NCI-H524 treated with DMSO at 0.1 percent for 48 hours (cell line): ENCODE measurements around the gene KMT2A.

Experiments
- DNase-seq: peaks from one replicate; lab custom pipeline; 2025; lab: John Stamatoyannopoulos, UW

Gene KMT2A

DNA sequence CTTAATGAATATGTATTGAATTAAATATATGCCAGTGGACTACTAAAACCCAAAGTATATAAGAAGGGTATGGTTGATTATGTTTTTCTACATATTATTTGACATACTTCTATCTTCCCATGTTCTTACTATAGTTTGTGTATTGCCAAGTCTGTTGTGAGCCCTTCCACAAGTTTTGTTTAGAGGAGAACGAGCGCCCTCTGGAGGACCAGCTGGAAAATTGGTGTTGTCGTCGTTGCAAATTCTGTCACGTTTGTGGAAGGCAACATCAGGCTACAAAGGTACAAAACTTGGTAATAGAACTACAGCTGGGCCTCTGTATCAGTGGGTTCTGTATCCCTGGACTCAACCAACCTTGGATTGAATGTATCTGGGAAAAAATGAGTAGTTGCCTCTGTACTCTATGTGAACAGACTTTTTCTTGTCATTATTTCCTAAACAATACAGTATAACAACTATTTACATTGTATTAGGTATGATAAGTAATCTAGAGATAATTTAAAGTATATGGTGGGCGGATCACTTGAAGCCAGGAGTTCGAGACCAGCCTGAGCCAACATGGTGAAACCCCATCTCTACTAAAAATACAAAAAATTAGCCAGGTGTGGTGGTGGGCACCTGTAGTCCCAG, 52.3 kb downstream of the KMT2A start:
- no peak for DNase-seq

DNA sequence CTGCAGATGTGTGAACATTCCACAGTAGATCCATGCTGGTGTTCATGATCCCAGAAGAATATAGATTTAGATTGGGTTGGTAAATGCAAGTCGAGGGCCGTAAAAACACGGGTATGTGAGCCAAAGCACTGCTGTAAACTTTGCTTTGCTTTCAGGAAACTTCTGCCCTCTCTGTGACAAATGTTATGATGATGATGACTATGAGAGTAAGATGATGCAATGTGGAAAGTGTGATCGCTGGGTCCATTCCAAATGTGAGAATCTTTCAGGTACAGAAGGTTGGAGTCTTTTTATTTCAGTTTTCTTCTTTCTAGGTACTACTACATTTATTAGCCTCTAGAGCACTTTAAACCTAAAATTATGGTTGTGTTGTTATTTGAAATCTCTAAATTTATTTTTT, 54.7 kb downstream of the KMT2A start:
- DNase-seq: no peak

DNA sequence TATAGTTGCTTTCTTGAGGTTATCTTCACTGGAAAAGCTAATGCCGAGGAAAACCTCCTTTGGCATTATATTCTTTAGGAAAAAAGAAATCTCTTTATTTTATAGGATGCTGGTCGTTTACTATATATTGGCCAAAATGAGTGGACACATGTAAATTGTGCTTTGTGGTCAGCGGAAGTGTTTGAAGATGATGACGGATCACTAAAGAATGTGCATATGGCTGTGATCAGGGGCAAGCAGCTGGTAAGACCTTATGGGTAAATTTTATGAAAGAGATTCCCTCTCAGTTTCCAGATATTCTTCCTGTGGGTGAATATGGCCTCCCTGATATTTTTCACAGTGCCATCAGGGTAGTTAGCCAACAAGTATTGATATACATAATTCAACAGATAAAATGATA, 61.5 kb downstream of the KMT2A start:
- no peak for DNase-seq

DNA sequence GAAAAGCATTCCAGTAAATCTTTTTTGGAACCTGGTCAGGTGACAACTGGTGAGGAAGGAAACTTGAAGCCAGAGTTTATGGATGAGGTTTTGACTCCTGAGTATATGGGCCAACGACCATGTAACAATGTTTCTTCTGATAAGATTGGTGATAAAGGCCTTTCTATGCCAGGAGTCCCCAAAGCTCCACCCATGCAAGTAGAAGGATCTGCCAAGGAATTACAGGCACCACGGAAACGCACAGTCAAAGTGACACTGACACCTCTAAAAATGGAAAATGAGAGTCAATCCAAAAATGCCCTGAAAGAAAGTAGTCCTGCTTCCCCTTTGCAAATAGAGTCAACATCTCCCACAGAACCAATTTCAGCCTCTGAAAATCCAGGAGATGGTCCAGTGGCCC, 66.9 kb downstream of the KMT2A start:
- DNase-seq: no peak

DNA sequence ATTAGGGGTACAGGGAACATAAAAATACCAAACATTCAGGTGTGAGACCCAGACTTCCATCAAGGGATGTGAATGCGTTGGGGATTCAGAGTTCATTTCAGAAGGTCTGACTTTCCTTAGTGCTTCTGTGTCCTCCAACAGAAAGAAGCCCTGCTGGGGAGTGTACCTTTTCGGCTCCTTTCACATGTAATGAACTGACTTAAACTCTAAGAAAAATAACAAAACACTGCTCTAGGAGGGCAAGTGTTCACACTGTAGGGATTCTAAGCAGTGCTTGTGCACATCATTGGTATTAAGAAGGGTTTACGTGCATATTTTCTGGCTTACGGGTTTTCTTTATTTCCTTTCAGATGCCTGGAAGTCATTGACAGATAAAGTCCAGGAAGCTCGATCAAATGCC, 75.3 kb downstream of the KMT2A start:
- no peak for DNase-seq

DNA sequence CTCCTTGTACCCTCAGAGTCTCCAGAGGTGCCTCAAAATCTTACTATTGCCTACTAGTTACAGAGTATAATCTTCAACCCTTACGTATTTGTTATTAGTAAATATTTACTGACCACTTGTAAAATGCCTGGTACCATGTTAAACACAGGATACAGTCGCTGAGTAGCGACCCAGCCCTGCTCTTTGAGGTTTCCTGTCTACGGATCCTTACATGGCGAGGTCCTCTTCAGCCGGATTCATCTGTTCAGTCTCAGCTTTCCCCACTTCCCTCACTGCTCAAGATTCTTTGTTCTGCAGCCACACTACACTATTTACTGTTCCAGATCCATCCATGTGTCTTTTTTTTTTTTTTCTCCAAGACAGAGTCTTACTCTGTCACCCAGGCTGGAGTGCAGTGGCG, 77.8 kb downstream of the KMT2A start:
- no peak for DNase-seq

DNA sequence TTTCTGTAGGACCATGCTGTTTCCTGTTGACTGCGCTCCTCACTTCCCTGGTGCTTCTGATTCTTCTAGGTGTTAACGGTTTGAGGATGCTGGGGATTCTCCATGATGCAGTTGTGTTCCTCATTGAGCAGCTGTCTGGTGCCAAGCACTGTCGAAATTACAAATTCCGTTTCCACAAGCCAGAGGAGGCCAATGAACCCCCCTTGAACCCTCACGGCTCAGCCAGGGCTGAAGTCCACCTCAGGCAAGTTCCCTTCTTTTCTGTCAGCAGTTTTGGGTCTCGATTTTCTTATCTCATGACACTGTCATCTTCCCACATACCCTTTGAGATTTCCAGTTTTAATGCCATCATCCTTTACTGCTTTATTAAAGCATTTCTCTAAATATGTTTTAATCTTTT, 83.3 kb downstream of the KMT2A start:
- no peak for DNase-seq

DNA sequence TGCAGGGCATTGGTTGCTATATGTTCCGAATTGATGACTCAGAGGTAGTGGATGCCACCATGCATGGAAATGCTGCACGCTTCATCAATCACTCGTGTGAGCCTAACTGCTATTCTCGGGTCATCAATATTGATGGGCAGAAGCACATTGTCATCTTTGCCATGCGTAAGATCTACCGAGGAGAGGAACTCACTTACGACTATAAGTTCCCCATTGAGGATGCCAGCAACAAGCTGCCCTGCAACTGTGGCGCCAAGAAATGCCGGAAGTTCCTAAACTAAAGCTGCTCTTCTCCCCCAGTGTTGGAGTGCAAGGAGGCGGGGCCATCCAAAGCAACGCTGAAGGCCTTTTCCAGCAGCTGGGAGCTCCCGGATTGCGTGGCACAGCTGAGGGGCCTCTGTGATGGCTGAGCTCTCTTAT, 85.6 kb downstream of the KMT2A start:
- DNase-seq: no peak

DNA sequence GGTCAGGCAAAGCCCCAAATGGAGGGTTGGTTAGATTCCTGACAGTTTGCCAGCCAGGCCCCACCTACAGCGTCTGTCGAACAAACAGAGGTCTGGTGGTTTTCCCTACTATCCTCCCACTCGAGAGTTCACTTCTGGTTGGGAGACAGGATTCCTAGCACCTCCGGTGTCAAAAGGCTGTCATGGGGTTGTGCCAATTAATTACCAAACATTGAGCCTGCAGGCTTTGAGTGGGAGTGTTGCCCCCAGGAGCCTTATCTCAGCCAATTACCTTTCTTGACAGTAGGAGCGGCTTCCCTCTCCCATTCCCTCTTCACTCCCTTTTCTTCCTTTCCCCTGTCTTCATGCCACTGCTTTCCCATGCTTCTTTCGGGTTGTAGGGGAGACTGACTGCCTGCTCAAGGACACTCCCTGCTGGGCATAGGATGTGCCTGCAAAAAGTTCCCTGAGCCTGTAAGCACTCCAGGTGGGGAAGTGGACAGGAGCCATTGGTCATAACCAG, 86.3 kb downstream of the KMT2A start:
- no peak for DNase-seq

DNA sequence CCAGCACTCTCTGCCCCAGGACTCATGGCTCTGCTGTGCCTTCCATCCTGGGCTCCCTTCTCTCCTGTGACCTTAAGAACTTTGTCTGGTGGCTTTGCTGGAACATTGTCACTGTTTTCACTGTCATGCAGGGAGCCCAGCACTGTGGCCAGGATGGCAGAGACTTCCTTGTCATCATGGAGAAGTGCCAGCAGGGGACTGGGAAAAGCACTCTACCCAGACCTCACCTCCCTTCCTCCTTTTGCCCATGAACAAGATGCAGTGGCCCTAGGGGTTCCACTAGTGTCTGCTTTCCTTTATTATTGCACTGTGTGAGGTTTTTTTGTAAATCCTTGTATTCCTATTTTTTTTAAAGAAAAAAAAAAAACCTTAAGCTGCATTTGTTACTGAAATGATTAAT, 88.1 kb downstream of the KMT2A start:
- DNase-seq: no peak

DNA sequence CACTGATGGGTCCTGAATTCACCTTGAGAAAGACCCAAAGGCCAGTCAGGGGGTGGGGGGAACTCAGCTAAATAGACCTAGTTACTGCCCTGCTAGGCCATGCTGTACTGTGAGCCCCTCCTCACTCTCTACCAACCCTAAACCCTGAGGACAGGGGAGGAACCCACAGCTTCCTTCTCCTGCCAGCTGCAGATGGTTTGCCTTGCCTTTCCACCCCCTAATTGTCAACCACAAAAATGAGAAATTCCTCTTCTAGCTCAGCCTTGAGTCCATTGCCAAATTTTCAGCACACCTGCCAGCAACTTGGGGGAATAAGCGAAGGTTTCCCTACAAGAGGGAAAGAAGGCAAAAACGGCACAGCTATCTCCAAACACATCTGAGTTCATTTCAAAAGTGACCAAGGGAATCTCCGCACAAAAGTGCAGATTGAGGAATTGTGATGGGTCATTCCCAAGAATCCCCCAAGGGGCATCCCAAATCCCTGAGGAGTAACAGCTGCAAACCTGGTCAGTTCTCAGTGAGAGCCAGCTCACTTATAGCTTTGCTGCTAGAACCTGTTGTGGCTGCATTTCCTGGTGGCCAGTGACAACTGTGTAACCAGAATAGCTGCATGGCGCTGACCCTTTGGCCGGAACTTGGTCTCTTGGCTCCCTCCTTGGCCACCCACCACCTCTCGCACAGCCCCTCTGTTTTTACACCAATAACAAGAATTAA, 88.6 kb downstream of the KMT2A start:
- no peak for DNase-seq

DNA sequence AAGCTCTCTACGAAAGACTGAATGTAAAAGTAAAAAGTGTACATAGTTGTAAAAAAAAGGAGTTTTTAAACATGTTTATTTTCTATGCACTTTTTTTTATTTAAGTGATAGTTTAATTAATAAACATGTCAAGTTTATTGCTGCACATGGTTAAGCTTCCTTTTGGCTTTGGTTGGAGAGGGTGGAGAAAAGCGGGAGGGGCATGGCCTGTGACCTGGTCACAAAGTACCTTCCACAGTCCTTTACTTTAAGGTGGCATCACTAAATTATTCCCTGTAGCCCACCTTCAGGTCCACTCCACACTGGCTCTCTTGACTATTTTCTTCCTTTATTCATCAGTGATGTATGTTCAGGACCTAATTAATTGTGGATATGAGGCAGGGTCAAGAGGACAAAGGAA, 90.4 kb downstream of the KMT2A start:
- no peak for DNase-seq

DNA sequence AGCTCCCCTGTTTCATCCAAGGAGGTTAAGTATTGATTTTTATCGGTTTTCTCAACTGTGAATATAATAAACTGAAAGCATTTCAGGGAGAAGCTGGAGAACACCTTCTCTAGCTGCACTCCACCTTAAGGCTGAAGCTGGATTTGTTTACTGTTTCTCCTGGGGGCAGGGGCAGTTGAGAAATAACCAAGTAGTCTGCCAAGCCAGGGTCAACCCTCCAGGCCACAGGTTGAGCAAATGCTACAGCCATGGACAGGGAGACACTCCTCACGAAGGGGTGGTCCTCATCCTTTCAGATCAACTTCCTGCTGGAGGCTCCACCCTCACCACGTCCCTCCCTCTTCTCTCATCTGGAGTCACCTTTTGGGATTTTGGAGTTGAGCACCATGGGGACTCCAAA, 90.8 kb downstream of the KMT2A start, which contains the start of gene TTC36:
Gene TTC36 (plus strand): TSS at position 366 of the 400 bp plus-strand sequence. CDS start 21 bp downstream, at position 387.
- no peak for DNase-seq

DNA sequence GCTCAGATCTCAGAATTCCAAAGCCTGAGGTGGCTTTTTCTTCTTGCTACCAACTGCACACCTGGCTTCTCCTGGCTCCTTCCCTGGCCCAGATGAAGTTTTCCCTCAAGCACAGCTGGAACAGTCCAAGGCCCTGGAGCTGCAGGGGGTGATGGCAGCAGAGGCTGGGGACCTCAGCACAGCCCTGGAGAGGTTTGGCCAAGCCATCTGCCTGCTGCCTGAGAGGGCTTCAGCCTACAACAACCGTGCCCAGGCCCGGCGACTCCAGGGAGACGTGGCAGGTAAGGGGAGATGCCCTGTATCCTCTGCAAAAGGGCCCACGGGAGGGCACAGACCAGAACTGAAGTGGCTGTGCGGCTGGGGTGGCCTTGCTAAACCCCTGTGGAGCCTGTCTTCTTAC, 92.2 kb downstream of the KMT2A start:
- DNase-seq: no peak

DNA sequence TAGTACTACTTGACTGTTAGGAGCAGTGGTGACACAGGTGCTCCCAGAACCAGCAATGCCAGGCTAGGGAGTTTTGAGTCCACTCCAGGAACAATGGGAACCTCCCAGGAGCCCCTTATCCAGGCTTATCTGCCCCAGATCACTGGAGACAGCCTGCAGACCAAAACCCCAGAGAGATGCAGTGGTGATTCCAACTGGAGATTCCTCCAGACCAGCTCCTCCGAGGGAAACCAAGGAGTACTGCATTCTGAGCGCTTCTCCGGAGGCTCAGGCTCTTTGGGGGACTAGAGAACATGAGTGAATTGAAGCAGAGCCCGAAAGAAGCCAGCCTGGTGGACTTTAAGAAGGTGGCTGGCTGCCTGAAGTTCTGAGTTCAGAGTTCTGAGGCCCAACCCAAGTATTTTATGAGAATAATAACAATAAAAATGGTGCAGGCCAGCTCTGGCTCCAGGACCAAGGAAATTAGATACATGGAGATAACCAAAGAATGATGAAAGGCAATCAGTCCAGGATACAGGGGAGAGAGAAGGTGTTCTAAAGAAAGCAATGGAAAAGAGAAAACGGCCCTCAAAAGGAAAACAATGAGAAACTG, 93.4 kb downstream of the KMT2A start:
- no peak for DNase-seq

DNA sequence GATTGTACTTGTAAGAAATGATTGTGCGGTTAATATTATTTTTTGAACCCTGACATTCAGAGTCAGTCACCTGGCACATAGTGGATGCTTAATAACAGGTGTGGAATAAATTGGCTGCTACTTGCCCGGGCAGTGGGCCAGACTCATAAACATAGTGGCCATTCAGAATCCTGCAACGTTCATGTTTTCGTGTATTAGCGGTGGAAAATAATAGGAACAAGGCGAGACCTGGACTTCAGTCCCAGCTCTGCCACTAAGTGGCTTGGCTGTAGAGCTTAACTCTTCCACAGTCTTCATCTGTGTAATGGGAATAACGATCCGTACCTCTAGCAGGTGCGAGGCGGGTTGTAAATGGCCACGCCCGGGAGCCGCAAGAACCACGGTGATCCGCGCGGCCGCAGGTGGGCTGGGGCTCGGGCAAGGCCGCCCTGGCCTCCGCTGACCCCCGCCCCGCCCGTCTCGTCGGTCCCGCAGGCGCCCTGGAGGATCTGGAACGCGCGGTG, 93.9 kb downstream of the KMT2A start:
- DNase-seq: no peak

DNA sequence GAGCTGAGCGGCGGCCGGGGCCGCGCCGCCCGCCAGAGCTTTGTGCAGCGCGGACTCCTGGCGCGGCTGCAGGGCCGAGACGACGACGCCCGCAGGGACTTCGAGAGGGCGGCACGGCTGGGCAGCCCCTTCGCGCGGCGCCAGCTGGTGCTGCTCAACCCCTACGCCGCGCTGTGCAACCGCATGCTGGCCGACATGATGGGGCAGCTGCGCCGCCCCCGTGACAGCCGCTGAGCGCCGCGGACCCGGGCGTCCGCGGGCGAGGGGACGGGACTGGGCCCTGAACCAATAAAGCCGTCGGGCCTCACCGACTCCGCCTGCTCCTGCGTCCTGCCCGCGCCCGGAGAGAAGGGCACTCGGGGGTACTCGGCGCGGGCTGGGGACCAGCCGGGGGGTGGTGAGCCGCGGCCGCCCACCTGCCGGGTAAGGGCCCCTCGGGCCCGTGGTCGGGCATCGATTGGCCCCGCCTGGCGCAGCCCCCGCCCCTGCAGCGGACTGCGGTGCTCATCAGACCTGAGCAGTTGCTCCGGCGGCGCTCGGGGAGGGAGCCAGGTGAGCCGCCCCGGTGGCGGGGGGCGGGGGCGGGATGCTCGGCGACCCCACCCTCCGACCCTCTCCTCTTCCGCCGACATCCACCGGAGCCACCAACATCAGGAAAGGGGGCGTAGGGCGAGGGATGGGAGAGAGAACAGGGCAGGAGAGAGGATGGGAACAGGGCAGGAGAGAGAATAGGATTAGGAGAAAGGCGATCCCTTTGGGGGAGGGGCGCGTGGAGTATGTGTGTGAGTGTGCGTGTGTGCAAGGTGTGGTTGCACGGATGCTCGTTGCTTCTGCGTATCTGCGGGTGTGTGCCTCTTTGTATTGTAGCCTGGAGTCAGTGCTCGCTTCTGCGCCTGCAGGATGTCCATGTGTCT, 94.6 kb downstream of the KMT2A start, which contains the start of gene TMEM25:
Gene TMEM25 (plus strand): TSS at position 510 of the 914 bp plus-strand sequence. CDS start 610 bp downstream, outside the sequence.
- DNase-seq: no peak

DNA sequence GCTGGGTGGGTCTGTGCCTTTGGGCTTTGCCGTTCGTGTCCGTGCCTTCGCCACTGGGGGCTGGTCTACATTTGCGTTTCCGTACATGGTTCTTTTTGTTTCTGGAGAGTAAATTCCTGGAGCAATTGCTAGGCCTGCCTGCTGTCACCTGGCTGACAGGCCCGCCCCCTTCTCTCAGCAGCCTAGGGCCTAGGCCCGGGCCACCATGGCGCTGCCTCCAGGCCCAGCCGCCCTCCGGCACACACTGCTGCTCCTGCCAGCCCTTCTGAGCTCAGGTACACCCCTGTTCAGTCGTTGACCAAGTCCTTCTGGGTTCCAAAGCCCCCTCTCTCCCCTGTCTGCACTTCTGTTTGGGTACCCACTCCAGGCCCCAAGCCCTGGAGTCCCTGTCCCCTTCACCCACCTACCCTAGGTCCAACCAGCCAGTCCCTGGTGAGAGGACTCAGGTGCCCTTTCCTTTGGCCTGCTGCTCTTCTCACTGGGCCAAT, 95.3 kb downstream of the KMT2A start:
- DNase-seq: no peak

DNA sequence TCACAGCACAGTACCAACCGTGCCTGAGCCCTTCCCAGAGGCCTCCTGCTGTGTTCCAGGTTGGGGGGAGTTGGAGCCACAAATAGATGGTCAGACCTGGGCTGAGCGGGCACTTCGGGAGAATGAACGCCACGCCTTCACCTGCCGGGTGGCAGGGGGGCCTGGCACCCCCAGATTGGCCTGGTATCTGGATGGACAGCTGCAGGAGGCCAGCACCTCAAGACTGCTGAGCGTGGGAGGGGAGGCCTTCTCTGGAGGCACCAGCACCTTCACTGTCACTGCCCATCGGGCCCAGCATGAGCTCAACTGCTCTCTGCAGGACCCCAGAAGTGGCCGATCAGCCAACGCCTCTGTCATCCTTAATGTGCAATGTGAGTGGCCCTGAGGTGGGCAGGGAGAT, 95.8 kb downstream of the KMT2A start:
- DNase-seq: no peak

DNA sequence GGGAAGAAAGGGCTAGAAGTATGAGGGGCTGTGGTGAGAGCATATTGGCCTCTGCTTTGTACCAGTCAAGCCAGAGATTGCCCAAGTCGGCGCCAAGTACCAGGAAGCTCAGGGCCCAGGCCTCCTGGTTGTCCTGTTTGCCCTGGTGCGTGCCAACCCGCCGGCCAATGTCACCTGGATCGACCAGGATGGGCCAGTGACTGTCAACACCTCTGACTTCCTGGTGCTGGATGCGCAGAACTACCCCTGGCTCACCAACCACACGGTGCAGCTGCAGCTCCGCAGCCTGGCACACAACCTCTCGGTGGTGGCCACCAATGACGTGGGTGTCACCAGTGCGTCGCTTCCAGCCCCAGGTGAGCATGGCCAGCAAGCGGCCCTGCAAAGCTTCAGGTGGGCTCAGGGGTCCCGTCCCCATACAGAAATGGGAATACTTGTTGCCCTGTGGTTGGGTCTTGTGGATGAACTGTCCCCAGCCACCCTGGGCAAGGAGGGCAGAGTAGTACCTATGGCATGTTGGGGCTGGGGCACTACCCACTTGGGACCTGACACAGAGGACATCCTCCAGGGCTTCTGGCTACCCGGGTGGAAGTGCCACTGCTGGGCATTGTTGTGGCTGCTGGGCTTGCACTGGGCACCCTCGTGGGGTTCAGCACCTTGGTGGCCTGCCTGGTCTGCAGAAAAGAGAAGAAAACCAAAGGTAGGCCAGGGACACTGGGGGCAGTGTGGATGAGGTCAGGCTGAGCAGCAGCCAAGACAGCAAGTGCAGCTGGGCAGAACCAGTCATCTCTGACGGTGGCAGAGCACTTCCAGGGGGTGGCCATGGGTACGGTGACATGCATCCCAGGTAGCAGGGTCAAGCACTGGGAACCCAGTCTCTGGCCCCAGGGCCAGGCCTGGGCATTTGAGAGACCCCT, 96.8 kb downstream of the KMT2A start:
- no peak for DNase-seq
